ENCODE data around the gene NRIP1. TPM values are rescaled to one million over a fixed set of nuclear protein-coding genes. Genes with fewer than 3 reads are reported as not detected.
"Not testable (repeated sequence)": the region's sequence is repeated elsewhere in the genome, so short reads cannot be mapped to it uniquely, and the experiment has no call there.

The NRIP1 gene
- total and polyA plus RNA-seq, 4 experiments from 2014 or later: 17.4 to 24.5 (median 22.1) TPM

DNA sequence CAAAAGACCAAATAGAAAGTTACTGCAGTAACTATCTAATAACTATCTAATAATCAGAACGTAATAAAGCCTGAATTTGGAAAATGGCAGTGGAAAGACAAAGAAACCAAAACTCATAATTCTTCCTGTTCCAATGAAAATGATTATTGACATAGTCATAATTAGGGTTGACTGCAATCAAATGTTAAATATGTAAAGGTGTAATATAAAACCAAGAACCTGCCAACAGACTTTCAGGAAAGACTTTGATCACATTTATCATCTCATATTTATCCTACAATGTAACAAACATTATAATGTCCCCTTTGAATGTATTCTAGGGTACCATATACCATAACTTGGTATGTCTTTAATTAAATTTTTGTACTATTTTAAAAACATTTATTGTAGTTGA lies 26.9 kb downstream of the NRIP1 start:
- intact Hi-C loops (cut with micrococcal nuclease): no loop called here
- Histone ChIP-seq H3K4me1 (ENCODE audit: insufficient read depth, low read length) (peaks cover 7% of the 10 kb centered on the region), H3K4me3 (ENCODE audit: low read length in 2 of 2) (no peak overlapping the region), H3K27ac (ENCODE audit: low read depth, low read length) (no peak overlapping the region), H3K36me3 (ENCODE audit: insufficient read depth, low read length) (no peaks in the 10 kb centered on the region), H3K27me3 (ENCODE audit: insufficient read depth, low read length) (no peaks in the 10 kb centered on the region), H3K9me3 (ENCODE audit: control insufficient read depth in 1 of 2, low read length in 2 of 2) (no peaks in the 10 kb centered on the region)
- peaks cover 10 to 12% of the 10 kb centered on the region in 2 donors for H3K36me3 Mint-ChIP-seq
- H3K27me3 Mint-ChIP-seq: no peaks in the 10 kb centered on the region
- DNase-seq: no peak
- H3K9me3 Mint-ChIP-seq: peaks cover 0 to 5% (median 0%) of the 10 kb centered on the region in 8 donors
- ChIA-PET POLR2A (ENCODE audit: partially characterized antibody) (no interaction called here), CTCF (ENCODE audit: partially characterized antibody) (interaction anchor here (1.6 kb wide), 1 partner anchor 10 kb away, joined by 3 read pairs; no protein-coding TSS in a partner anchor)
- H3K27ac Mint-ChIP-seq: no peak overlapping the region
- H3K4me1 Mint-ChIP-seq: peaks cover 5 to 28% (median 13%) of the 10 kb centered on the region in 4 donors
- no peak overlapping the region for H3K4me3 Mint-ChIP-seq

- Histone ChIP-seq H3K27ac (ENCODE audit: low read depth, low read length) (no peak overlapping the region), H3K36me3 (ENCODE audit: insufficient read depth, low read length) (no peaks in the 10 kb centered on the region), H3K9me3 (ENCODE audit: control insufficient read depth in 1 of 2, low read length in 2 of 2) (no peaks in the 10 kb centered on the region), H3K4me3 (ENCODE audit: low read length in 2 of 2) (no peak overlapping the region), H3K27me3 (ENCODE audit: insufficient read depth, low read length) (no peaks in the 10 kb centered on the region), H3K4me1 (ENCODE audit: insufficient read depth, low read length) (peaks cover 7% of the 10 kb centered on the region)
- H3K27me3 Mint-ChIP-seq: no peaks in the 10 kb centered on the region
- intact Hi-C loops (cut with micrococcal nuclease): no loop called here
- no peak overlapping the region for H3K4me3 Mint-ChIP-seq
- CTCF ChIA-PET (ENCODE audit: partially characterized antibody): interaction anchor here (1.6 kb wide), 1 partner anchor 11 kb away, joined by 3 read pairs; no protein-coding TSS in a partner anchor
- DNase-seq: no peak
- POLR2A ChIA-PET (ENCODE audit: partially characterized antibody): no interaction called here
- peaks cover 0 to 1% (median 0%) of the 10 kb centered on the region in 8 donors for H3K9me3 Mint-ChIP-seq
- H3K27ac Mint-ChIP-seq: no peak overlapping the region
- peaks cover 5 to 28% (median 11%) of the 10 kb centered on the region in 4 donors for H3K4me1 Mint-ChIP-seq
- peaks cover 4 to 7% of the 10 kb centered on the region in 2 donors for H3K36me3 Mint-ChIP-seq
Measured at GRCh38 chr21:15037095-15037899, 27.5 kb downstream of the NRIP1 start.

GRCh38 chr21:15036189-15036588 lies 28.6 kb downstream of the NRIP1 start:
- no peak overlapping the region for H3K4me3 ChIP-seq (ENCODE audit: low read length in 2 of 2)
- H3K4me1 ChIP-seq (ENCODE audit: insufficient read depth, low read length): peaks cover 7% of the 10 kb centered on the region
- Mint-ChIP-seq H3K4me1 (peaks cover 5 to 31% (median 12%) of the 10 kb centered on the region in 4 donors), H3K36me3 (peaks cover 2 to 3% of the 10 kb centered on the region in 2 donors), H3K27me3 (no peaks in the 10 kb centered on the region), H3K9me3 (peaks cover 0 to 1% (median 0%) of the 10 kb centered on the region in 8 donors), H3K27ac (no peak overlapping the region), H3K4me3 (no peak overlapping the region)
- H3K9me3 ChIP-seq (ENCODE audit: control insufficient read depth in 1 of 2, low read length in 2 of 2): no peaks in the 10 kb centered on the region
- ChIA-PET CTCF (ENCODE audit: partially characterized antibody) (interaction anchor here (1.6 kb wide), 1 partner anchor 12 kb away, joined by 3 read pairs; no protein-coding TSS in a partner anchor), POLR2A (ENCODE audit: partially characterized antibody) (no interaction called here)
- no peaks in the 10 kb centered on the region for H3K27me3 ChIP-seq (ENCODE audit: insufficient read depth, low read length)
- H3K27ac ChIP-seq (ENCODE audit: low read depth, low read length): no peak overlapping the region
- no peak for DNase-seq
- H3K36me3 ChIP-seq (ENCODE audit: insufficient read depth, low read length): no peaks in the 10 kb centered on the region
- intact Hi-C loops (cut with micrococcal nuclease): no loop called here

DNA sequence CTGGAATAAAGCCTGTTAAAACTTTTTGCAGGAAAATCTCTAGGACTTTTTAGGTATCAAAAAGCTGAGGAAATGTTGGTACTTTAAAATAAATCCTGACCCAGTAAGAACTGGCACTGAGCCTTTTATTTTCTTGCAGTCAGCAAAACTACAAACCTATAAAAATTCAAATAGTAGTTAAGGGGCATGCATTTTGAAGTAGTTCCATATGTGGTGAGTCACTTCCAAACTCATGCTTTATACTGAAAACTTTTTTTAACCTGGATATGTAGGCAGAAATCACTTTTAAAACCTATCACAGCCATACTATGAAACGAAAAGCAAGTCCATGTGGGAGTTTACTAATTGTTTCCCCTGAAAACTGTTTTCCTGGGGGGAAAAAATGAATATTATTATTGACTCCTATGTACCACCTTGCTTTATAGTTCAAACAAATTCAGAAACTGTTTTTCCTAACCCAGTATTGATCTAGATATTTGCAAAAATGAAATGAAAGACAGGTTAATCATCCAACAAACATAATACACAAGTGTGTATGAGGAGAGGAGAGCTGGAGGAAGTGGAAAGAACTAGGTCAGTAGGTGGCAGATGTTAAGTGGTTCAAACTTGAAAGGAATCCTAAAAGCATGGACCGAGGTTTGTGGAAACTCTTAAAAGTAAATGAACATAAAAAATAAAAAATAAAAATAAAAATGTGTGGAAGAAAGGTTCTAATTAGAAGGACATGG lies 30.5 kb downstream of the NRIP1 start:
- POLR2A ChIA-PET (ENCODE audit: partially characterized antibody): no interaction called here
- no peak overlapping the region for H3K27ac Mint-ChIP-seq

GRCh38 chr21:15031790-15032357 lies 32.9 kb downstream of the NRIP1 start:
- Histone ChIP-seq H3K36me3 (ENCODE audit: insufficient read depth, low read length) (no peaks in the 10 kb centered on the region), H3K4me1 (ENCODE audit: insufficient read depth, low read length) (peaks cover 7% of the 10 kb centered on the region), H3K9me3 (ENCODE audit: control insufficient read depth in 1 of 2, low read length in 2 of 2) (no peaks in the 10 kb centered on the region), H3K4me3 (ENCODE audit: low read length in 2 of 2) (no peak overlapping the region), H3K27me3 (ENCODE audit: insufficient read depth, low read length) (no peaks in the 10 kb centered on the region), H3K27ac (ENCODE audit: low read depth, low read length) (no peak overlapping the region)
- ChIA-PET POLR2A (ENCODE audit: partially characterized antibody) (no interaction called here), CTCF (ENCODE audit: partially characterized antibody) (no interaction called here)
- no peaks in the 10 kb centered on the region for H3K36me3 Mint-ChIP-seq
- H3K27ac Mint-ChIP-seq: no peak overlapping the region
- no peaks in the 10 kb centered on the region for H3K27me3 Mint-ChIP-seq
- peaks cover 5 to 36% (median 16%) of the 10 kb centered on the region in 4 donors for H3K4me1 Mint-ChIP-seq
- intact Hi-C loops (cut with micrococcal nuclease): no loop called here
- no peak for DNase-seq
- no peaks in the 10 kb centered on the region for H3K9me3 Mint-ChIP-seq
- H3K4me3 Mint-ChIP-seq: no peak overlapping the region

More for the DNA sequence above, 30.5 kb downstream of the NRIP1 start:
- intact Hi-C loops (cut with micrococcal nuclease): no loop called here
- H3K9me3 Mint-ChIP-seq: no peaks in the 10 kb centered on the region
- no peaks in the 10 kb centered on the region for H3K9me3 ChIP-seq (ENCODE audit: control insufficient read depth in 1 of 2, low read length in 2 of 2)
- CTCF ChIA-PET (ENCODE audit: partially characterized antibody): no interaction called here
- no peak overlapping the region for H3K27ac ChIP-seq (ENCODE audit: low read depth, low read length)
- no peak overlapping the region for H3K4me3 ChIP-seq (ENCODE audit: low read length in 2 of 2)
- no peaks in the 10 kb centered on the region for H3K27me3 Mint-ChIP-seq
- peaks cover 5 to 32% (median 13%) of the 10 kb centered on the region in 4 donors for H3K4me1 Mint-ChIP-seq
- H3K36me3 ChIP-seq (ENCODE audit: insufficient read depth, low read length): no peaks in the 10 kb centered on the region
- H3K36me3 Mint-ChIP-seq: peaks cover 0 to 3% of the 10 kb centered on the region in 2 donors
- H3K4me3 Mint-ChIP-seq: no peak overlapping the region
- H3K4me1 ChIP-seq (ENCODE audit: insufficient read depth, low read length): peaks cover 7% of the 10 kb centered on the region
- no peak for DNase-seq
- no peaks in the 10 kb centered on the region for H3K27me3 ChIP-seq (ENCODE audit: insufficient read depth, low read length)

GRCh38 chr21:15031362-15031761 lies 33.4 kb downstream of the NRIP1 start:
- H3K27me3 ChIP-seq (ENCODE audit: insufficient read depth, low read length); intact Hi-C loops (cut with micrococcal nuclease); H3K4me1 ChIP-seq (ENCODE audit: insufficient read depth, low read length); H3K27ac Mint-ChIP-seq; H3K9me3 Mint-ChIP-seq; H3K36me3 Mint-ChIP-seq; H3K4me3 Mint-ChIP-seq; CTCF ChIA-PET (ENCODE audit: partially characterized antibody); H3K27me3 Mint-ChIP-seq; H3K4me3 ChIP-seq (ENCODE audit: low read length in 2 of 2); POLR2A ChIA-PET (ENCODE audit: partially characterized antibody); H3K36me3 ChIP-seq (ENCODE audit: insufficient read depth, low read length); DNase-seq; H3K27ac ChIP-seq (ENCODE audit: low read depth, low read length); H3K9me3 ChIP-seq (ENCODE audit: control insufficient read depth in 1 of 2, low read length in 2 of 2): not testable (repeated sequence)
- H3K4me1 Mint-ChIP-seq: peaks cover 5 to 35% (median 16%) of the 10 kb centered on the region in 4 donors

- DNase-seq; CTCF ChIA-PET (ENCODE audit: partially characterized antibody); H3K9me3 ChIP-seq (ENCODE audit: control insufficient read depth in 1 of 2, low read length in 2 of 2); H3K27ac Mint-ChIP-seq; H3K36me3 Mint-ChIP-seq; H3K27ac ChIP-seq (ENCODE audit: low read depth, low read length); H3K27me3 ChIP-seq (ENCODE audit: insufficient read depth, low read length); H3K4me1 ChIP-seq (ENCODE audit: insufficient read depth, low read length); intact Hi-C loops (cut with micrococcal nuclease); H3K4me3 Mint-ChIP-seq; H3K9me3 Mint-ChIP-seq; H3K36me3 ChIP-seq (ENCODE audit: insufficient read depth, low read length); H3K4me3 ChIP-seq (ENCODE audit: low read length in 2 of 2); H3K27me3 Mint-ChIP-seq; POLR2A ChIA-PET (ENCODE audit: partially characterized antibody): not testable (repeated sequence)
- H3K4me1 Mint-ChIP-seq: peaks cover 5 to 32% (median 13%) of the 10 kb centered on the region in 4 donors
Measured at GRCh38 chr21:15030861-15031260, 33.9 kb downstream of the NRIP1 start.
